ENCODE measurements around the gene SPECC1L.

The SPECC1L gene

DNA sequence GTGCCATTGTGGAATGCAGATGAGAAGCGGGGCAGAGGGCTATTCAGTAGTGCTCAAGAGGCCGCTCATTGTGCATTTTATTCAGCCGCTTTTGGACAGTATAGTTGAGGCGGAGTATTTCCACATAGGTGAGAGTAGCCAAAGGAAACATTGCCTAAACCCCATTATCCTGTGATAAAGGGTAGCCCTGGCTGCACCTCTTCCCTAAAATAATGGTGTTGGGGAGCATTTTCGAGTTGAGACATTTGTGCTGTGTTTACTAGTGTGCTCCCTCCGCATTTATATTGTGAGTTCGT is 68.8 kb downstream of the SPECC1L start:
- H3K4me3 ChIP-seq (replicated peaks; ENCODE audit: low read depth, low read length): no peak overlapping the region

DNA sequence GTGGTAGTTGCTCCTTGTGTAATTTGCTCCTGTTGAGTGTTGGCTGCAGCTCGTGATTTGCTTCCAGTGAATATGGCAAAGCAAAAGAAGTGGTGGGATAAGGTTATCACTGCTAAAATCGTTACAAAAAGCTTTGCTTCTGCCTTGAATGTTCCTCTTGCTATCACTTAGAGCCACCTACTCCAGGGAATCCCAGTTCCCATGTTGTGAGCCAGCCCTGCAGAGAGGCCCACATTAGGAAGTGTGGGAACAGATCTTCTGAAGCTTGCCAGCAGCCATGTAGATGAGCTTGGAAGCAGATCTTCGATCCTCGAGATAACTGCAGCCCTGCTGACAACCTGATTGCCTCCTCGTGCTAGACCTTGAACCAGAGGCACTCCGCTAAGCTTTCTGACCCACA is 71.0 kb downstream of the SPECC1L start:
- no peak overlapping the region for H3K4me3 ChIP-seq (replicated peaks; ENCODE audit: low read depth, low read length)
- TF ChIP-seq, protein P1, sequence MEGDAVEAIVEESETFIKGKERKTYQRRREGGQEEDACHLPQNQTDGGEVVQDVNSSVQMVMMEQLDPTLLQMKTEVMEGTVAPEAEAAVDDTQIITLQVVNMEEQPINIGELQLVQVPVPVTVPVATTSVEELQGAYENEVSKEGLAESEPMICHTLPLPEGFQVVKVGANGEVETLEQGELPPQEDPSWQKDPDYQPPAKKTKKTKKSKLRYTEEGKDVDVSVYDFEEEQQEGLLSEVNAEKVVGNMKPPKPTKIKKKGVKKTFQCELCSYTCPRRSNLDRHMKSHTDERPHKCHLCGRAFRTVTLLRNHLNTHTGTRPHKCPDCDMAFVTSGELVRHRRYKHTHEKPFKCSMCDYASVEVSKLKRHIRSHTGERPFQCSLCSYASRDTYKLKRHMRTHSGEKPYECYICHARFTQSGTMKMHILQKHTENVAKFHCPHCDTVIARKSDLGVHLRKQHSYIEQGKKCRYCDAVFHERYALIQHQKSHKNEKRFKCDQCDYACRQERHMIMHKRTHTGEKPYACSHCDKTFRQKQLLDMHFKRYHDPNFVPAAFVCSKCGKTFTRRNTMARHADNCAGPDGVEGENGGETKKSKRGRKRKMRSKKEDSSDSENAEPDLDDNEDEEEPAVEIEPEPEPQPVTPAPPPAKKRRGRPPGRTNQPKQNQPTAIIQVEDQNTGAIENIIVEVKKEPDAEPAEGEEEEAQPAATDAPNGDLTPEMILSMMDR (IDR thresholded peaks at IDR 0.05; ENCODE audit: low read length, missing control alignments): no peak

More for the DNA sequence above, 68.8 kb downstream of the SPECC1L start:
- TF ChIP-seq, protein P1 (IDR thresholded peaks at IDR 0.05; ENCODE audit: low read length, missing control alignments): no peak
- DNase-seq (ENCODE audit: low read depth): no peak

GRCh38 chr22:24350627-24351026 is 80.0 kb downstream of the SPECC1L start:
- no peak overlapping the region for H3K4me3 ChIP-seq (replicated peaks; ENCODE audit: low read depth, low read length)
- DNase-seq (ENCODE audit: low read depth): no peak
- TF ChIP-seq, protein P1 (IDR thresholded peaks at IDR 0.05; ENCODE audit: low read length, missing control alignments): no peak

More for the DNA sequence above, 71.0 kb downstream of the SPECC1L start:
- DNase-seq (ENCODE audit: low read depth): no peak

DNA sequence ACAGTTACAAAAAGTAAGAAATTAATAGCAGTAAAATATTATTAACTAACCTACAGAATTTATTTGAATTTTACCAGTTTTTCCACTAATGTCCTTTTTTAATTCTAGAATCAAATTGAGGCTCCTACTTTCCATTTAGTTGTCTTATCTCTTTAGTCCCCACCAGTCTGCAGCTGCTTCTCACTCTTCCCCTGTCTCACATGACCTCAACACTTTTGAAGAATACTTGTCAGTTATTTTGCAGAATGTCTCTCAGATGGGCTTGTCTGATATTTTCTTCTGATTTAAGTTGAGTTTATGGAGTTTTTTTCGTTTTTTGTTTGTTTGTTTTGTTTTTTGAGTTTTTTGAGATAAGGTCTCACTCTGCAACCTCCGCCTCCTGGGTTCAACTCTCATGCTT is 82.5 kb downstream of the SPECC1L start:
- H3K4me3 ChIP-seq (replicated peaks; ENCODE audit: low read depth, low read length): no peak overlapping the region
- TF ChIP-seq, protein P1 (IDR thresholded peaks at IDR 0.05; ENCODE audit: low read length, missing control alignments): no peak
- no peak for DNase-seq (ENCODE audit: low read depth)

DNA sequence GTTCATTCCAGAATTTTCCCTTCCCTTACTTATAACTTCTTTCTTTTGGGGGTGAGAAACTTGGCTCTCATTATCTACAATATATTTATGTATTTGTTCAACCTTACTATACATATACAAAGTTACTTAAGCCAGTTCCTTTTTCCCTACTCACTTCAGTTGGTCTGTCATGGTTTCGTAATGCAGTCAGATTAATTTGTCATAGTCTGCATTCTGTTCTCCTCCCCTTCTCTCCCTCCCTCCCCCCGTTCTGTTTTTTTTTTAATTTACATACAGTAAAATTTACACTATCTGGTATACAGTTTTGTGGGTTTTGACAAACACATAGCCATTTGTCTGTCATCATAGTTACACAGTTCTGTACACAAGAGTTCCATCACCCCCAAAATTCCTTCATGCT is 84.9 kb downstream of the SPECC1L start:
- peak; percentile 48 for DNase-seq (ENCODE audit: low read depth)
- H3K4me3 ChIP-seq (replicated peaks; ENCODE audit: low read depth, low read length): no peak overlapping the region
- TF ChIP-seq, protein P1 (IDR thresholded peaks at IDR 0.05; ENCODE audit: low read length, missing control alignments): no peak

- TF ChIP-seq, protein P1 (IDR thresholded peaks at IDR 0.05; ENCODE audit: low read length, missing control alignments): no peak
- DNase-seq (ENCODE audit: low read depth): no peak
- H3K4me3 ChIP-seq (replicated peaks; ENCODE audit: low read depth, low read length): no peak overlapping the region
Observed at GRCh38 chr22:24357547-24357946, 86.9 kb downstream of the SPECC1L start.

GRCh38 chr22:24358105-24358836 is 87.6 kb downstream of the SPECC1L start:
- no peak overlapping the region for H3K4me3 ChIP-seq (replicated peaks; ENCODE audit: low read depth, low read length)
- DNase-seq (ENCODE audit: low read depth): no peak
- TF ChIP-seq, protein P1 (IDR thresholded peaks at IDR 0.05; ENCODE audit: low read length, missing control alignments): no peak
